ENCODE measurements around the gene FAM241B.

DNA sequence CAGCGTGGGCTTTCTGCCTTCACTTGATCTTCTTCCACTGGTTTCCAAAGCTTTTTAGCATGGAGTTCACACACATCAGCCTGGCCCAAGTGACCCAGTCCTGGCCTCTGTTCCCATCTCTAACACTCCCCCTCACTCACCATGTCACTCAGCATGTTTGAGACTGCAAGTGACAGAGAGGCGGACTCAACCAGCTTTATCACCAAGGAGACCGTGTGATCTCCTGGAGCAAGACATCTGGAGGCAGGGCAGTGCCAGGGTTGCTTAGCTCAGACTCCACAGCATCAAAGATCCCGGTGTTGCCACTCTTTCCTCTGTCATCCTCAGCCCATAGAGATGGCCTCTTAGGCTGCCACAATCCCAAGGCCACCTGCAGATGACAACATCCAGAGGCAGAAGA lies 39.4 kb downstream of the FAM241B start:
- TF ChIP-seq POLR2A (IDR thresholded peaks at IDR 0.05) (no peak), POLR2AphosphoS5 (IDR thresholded peaks at IDR 0.05) (no peak)
- TF ChIP-seq, protein P1, sequence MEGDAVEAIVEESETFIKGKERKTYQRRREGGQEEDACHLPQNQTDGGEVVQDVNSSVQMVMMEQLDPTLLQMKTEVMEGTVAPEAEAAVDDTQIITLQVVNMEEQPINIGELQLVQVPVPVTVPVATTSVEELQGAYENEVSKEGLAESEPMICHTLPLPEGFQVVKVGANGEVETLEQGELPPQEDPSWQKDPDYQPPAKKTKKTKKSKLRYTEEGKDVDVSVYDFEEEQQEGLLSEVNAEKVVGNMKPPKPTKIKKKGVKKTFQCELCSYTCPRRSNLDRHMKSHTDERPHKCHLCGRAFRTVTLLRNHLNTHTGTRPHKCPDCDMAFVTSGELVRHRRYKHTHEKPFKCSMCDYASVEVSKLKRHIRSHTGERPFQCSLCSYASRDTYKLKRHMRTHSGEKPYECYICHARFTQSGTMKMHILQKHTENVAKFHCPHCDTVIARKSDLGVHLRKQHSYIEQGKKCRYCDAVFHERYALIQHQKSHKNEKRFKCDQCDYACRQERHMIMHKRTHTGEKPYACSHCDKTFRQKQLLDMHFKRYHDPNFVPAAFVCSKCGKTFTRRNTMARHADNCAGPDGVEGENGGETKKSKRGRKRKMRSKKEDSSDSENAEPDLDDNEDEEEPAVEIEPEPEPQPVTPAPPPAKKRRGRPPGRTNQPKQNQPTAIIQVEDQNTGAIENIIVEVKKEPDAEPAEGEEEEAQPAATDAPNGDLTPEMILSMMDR (IDR thresholded peaks at IDR 0.05 in 8 of 11, conservative IDR thresholded peaks at IDR 0.05 in 3 of 11) = no peak

Measured in spleen (tissue), 7 donors.